Small intestine (tissue), 7 donors: ENCODE results near the gene STAMBP. TPM values are rescaled to one million over a fixed set of nuclear protein-coding genes. Genes with fewer than 3 reads are reported as not detected.

ENCODE experiments used
- DNase-seq, 2 donors: peaks; one replicate each; pipeline versions ENCODE4 v3.0.0 to v3.0.0-alpha.2; 2013
- FAIRE-seq: peaks from 2 replicates; lab custom pipeline; 2012; peaks lifted over from hg19 to GRCh38; lab: Jason Lieb, UNC
- H3K27ac ChIP-seq, 3 donors: one replicate each; pipeline ENCODE4 v1.5.1; 2013; ENCODE audit warnings: low read length in 2 of 3, mild to moderate bottlenecking in 2 of 3, control low read depth in 1 of 3, inconsistent platforms in 1 of 3, low read depth in 1 of 3, moderate library complexity in 1 of 3
- H3K27me3 ChIP-seq, 3 donors: one replicate each; pipeline ENCODE4 v1.6.1; 2013; ENCODE audit warnings: low read length in 3 of 3, inconsistent platforms in 1 of 3; ENCODE audit not compliant: control insufficient read depth in 3 of 3, insufficient read depth in 3 of 3
- H3K36me3 ChIP-seq, 3 donors: one replicate each; pipeline ENCODE4 v1.6.1; 2013; ENCODE audit warnings: low read length in 3 of 3, inconsistent platforms in 1 of 3, low read depth in 1 of 3, mild to moderate bottlenecking in 1 of 3, moderate library complexity in 1 of 3; ENCODE audit not compliant: control insufficient read depth in 3 of 3, insufficient read depth in 2 of 3
- H3K4me1 ChIP-seq, 3 donors: one replicate each; pipeline ENCODE4 v1.6.1; 2013; ENCODE audit warnings: low read length in 2 of 3, inconsistent platforms in 1 of 3, low read depth in 1 of 3, mild to moderate bottlenecking in 1 of 3, moderate library complexity in 1 of 3; ENCODE audit not compliant: control insufficient read depth in 3 of 3, insufficient read depth in 2 of 3
- H3K4me3 ChIP-seq, 3 donors: one replicate each; pipeline ENCODE4 v1.5.1; 2013; ENCODE audit warnings: low read length in 3 of 3, control low read depth in 1 of 3, inconsistent platforms in 1 of 3, low read depth in 1 of 3, mild to moderate bottlenecking in 1 of 3, moderate library complexity in 1 of 3
- H3K9me3 ChIP-seq, 2 donors: one replicate each; pipeline ENCODE4 v1.6.1; 2013; ENCODE audit warnings: low read depth in 1 of 2, low read length in 1 of 2; ENCODE audit not compliant: control insufficient read depth in 2 of 2, insufficient read depth in 1 of 2
- WGBS, 3 donors: extraction: QIAGEN DNeasy Blood & Tissue Kit; methylation state at CpG; one replicate each; pipeline ENCODE4 v1.1.7; 2013; 5-methylcytosine and 5-hydroxymethylcytosine counted together
- polyA plus RNA-seq, 4 donors: library from polyadenylated mRNA; stranded (reverse) in 3 of 4; unstranded in 1 of 4; fragments of 200-250 nt in 3 of 4; fragments of 120-200 nt in 1 of 4; gene quantifications; one replicate each; pipeline versions ENCODE4 v1.2.1 to v1.2.3, GENCODE V29; 2013
- donor health status: healthy with polysubstance abuse.
- donor health status: control.
- donor health status: control.
- donor health status: Bipolar disorder and iron deficiency.
- donor health status: healthy.

STAMBP gene
- polyA plus RNA-seq, 4 donors = 30.3 to 51.4 (median 40.1) TPM

- DNase-seq (no peak), FAIRE-seq (no peak)
- Histone ChIP-seq H3K27ac (peak overlapping the region in 1 of 3 donors; percentile 9), H3K27me3 (no peaks in the 10 kb centered on the region), H3K4me1 (peaks cover 7 to 8% (median 7%) of the 10 kb centered on the region in 3 donors), H3K4me3 (peak overlapping the region in 2 of 3 donors; percentile 25 to 95), H3K9me3 (no peaks in the 10 kb centered on the region), H3K36me3 (peaks cover 2 to 8% (median 5%) of the 10 kb centered on the region in 3 donors)
- WGBS, 3 donors = 79 to 88% (median 81%) methylated on average over 9 of the region's 9 CpGs
Measured at GRCh38 chr2:73827660-73828388, 937 bp upstream of the STAMBP start.

GRCh38 chr2:73828389-73828817 lies 358 bp upstream of the STAMBP start:
- DNase-seq (no peak), FAIRE-seq (no peak)
- WGBS, 3 donors = 60 to 65% (median 61%) methylated on average over 4 of the region's 4 CpGs
- peaks cover 7 to 8% (median 7%) of the 10 kb centered on the region in 3 donors for H3K4me1 ChIP-seq
- H3K4me3 ChIP-seq = peak overlapping the region; percentile 10 to 95 (median 25)
- no peaks in the 10 kb centered on the region for H3K9me3 ChIP-seq
- H3K36me3 ChIP-seq = peaks cover 2 to 8% (median 6%) of the 10 kb centered on the region in 3 donors
- H3K27me3 ChIP-seq = no peaks in the 10 kb centered on the region
- peak overlapping the region; percentile 16 to 98 (median 23) for H3K27ac ChIP-seq

- FAIRE-seq (no peak), DNase-seq (no peak)
- Histone ChIP-seq H3K9me3 (no peaks in the 10 kb centered on the region), H3K4me3 (no peak overlapping the region), H3K36me3 (peaks cover 2 to 20% (median 6%) of the 10 kb centered on the region in 3 donors), H3K27ac (no peak overlapping the region), H3K4me1 (peaks cover 7 to 8% (median 7%) of the 10 kb centered on the region in 3 donors), H3K27me3 (no peaks in the 10 kb centered on the region)
- 77 to 83% (median 81%) methylated on average over 11 of the region's 11 CpGs for WGBS, 3 donors
Measured at GRCh38 chr2:73830871-73831401, 2.2 kb downstream of the STAMBP start.

GRCh38 chr2:73832930-73833329 lies 4.2 kb downstream of the STAMBP start:
- H3K4me1 ChIP-seq = peaks cover 7 to 8% (median 7%) of the 10 kb centered on the region in 3 donors

GRCh38 chr2:73836141-73836943 lies 7.6 kb downstream of the STAMBP start:
- DNase-seq (no peak), FAIRE-seq (no peak)
- peaks cover 0 to under 1% (median 0%) of the 10 kb centered on the region in 3 donors for H3K4me1 ChIP-seq
- no peaks in the 10 kb centered on the region for H3K9me3 ChIP-seq
- 89 to 95% (median 94%) methylated on average over 16 to 17 of the region's 17 CpGs for WGBS, 3 donors
- no peaks in the 10 kb centered on the region for H3K27me3 ChIP-seq
- H3K27ac ChIP-seq = no peak overlapping the region
- H3K4me3 ChIP-seq = no peak overlapping the region
- peaks cover 6 to 29% (median 6%) of the 10 kb centered on the region in 3 donors for H3K36me3 ChIP-seq

More at GRCh38 chr2:73832930-73833329, 4.2 kb downstream of the STAMBP start:
- Histone ChIP-seq H3K4me3 (no peak overlapping the region), H3K36me3 (peaks cover 6 to 29% (median 6%) of the 10 kb centered on the region in 3 donors), H3K9me3 (no peaks in the 10 kb centered on the region), H3K27me3 (no peaks in the 10 kb centered on the region), H3K27ac (no peak overlapping the region)
- DNase-seq = no peak
- no peak for FAIRE-seq

GRCh38 chr2:73837847-73838585 lies 9.3 kb downstream of the STAMBP start:
- Histone ChIP-seq H3K4me3 (no peak overlapping the region), H3K27me3 (no peaks in the 10 kb centered on the region), H3K9me3 (no peaks in the 10 kb centered on the region), H3K27ac (peak overlapping the region in 1 of 3 donors; percentile 47), H3K36me3 (peaks cover 0 to 24% (median 4%) of the 10 kb centered on the region in 3 donors), H3K4me1 (peaks cover 0 to 5% (median 5%) of the 10 kb centered on the region in 3 donors)
- FAIRE-seq (no peak), DNase-seq (no peak)
- 78 to 82% (median 82%) methylated on average over 4 of the region's 4 CpGs for WGBS, 3 donors

- H3K27ac ChIP-seq = peak overlapping the region in 2 of 3 donors; percentile 17 to 47
Measured at GRCh38 chr2:73838889-73839534, 10.3 kb downstream of the STAMBP start.

More at GRCh38 chr2:73838889-73839534, 10.3 kb downstream of the STAMBP start:
- no peaks in the 10 kb centered on the region for H3K27me3 ChIP-seq
- no peak for FAIRE-seq
- peaks cover 0 to 5% (median 5%) of the 10 kb centered on the region in 3 donors for H3K4me1 ChIP-seq
- DNase-seq = no peak
- H3K36me3 ChIP-seq = peaks cover 0 to 21% (median 4%) of the 10 kb centered on the region in 3 donors
- 60 to 68% (median 67%) methylated on average over 2 of the region's 2 CpGs for WGBS, 3 donors
- H3K4me3 ChIP-seq = no peak overlapping the region
- no peaks in the 10 kb centered on the region for H3K9me3 ChIP-seq
